HS-27A (cell line): ENCODE measurements around the gene P2RY14.
"Not testable (repeated sequence)": the region's sequence is repeated elsewhere in the genome, so short reads cannot be mapped to it uniquely, and the experiment has no call there.

Source experiments
- DNase-seq: peaks from one replicate; pipeline ENCODE4 v3.0.0-alpha.2; 2012; ENCODE audit warnings: low read depth, missing footprints

The P2RY14 gene

GRCh38 chr3:151262871-151263525 lies 15.3 kb downstream of the P2RY14 start:
- no peak for DNase-seq

GRCh38 chr3:151259664-151260063 lies 18.7 kb downstream of the P2RY14 start:
- no peak for DNase-seq

GRCh38 chr3:151256749-151257148 lies 21.6 kb downstream of the P2RY14 start:
- DNase-seq, result no peak

- no peak for DNase-seq
These were observed 29.5 kb downstream of the P2RY14 start for GRCh38 chr3:151248772-151249337.

- not testable (repeated sequence) for DNase-seq
These were observed 36.3 kb downstream of the P2RY14 start for GRCh38 chr3:151242006-151242405.

GRCh38 chr3:151236736-151237135 lies 41.6 kb downstream of the P2RY14 start:
- no peak for DNase-seq

GRCh38 chr3:151236316-151236715 lies 42.0 kb downstream of the P2RY14 start:
- no peak for DNase-seq

GRCh38 chr3:151234825-151235224 lies 43.5 kb downstream of the P2RY14 start:
- DNase-seq, result no peak

GRCh38 chr3:151232991-151233390 lies 45.4 kb downstream of the P2RY14 start:
- no peak for DNase-seq

- DNase-seq, result not testable (repeated sequence)
These were observed 45.9 kb downstream of the P2RY14 start for GRCh38 chr3:151232403-151232802.

GRCh38 chr3:151230646-151231045 lies 47.7 kb downstream of the P2RY14 start:
- DNase-seq, result no peak

GRCh38 chr3:151228666-151229040 lies 49.7 kb downstream of the P2RY14 start:
- no peak for DNase-seq

GRCh38 chr3:151227807-151228665 lies 50.3 kb downstream of the P2RY14 start:
- DNase-seq, result peak; percentile 41

- no peak for DNase-seq
These were observed 51.0 kb downstream of the P2RY14 start for GRCh38 chr3:151227266-151227806.

GRCh38 chr3:151226825-151227224 lies 51.5 kb downstream of the P2RY14 start:
- DNase-seq, result no peak

GRCh38 chr3:151226088-151226563 lies 52.2 kb downstream of the P2RY14 start:
- DNase-seq, result no peak

- no peak for DNase-seq
These were observed 53.0 kb downstream of the P2RY14 start for GRCh38 chr3:151225040-151225975.

- no peak for DNase-seq
These were observed 54.0 kb downstream of the P2RY14 start for GRCh38 chr3:151224268-151224866.

GRCh38 chr3:151219056-151219455 lies 59.3 kb downstream of the P2RY14 start:
- no peak for DNase-seq

GRCh38 chr3:151218136-151218535 lies 60.2 kb downstream of the P2RY14 start:
- no peak for DNase-seq
